ENCODE data around the gene NACAD.

The NACAD gene

GRCh38 chr7:45080958-45081669, 7.7 kb downstream of the NACAD start:
- H3K36me3 ChIP-seq (ENCODE audit: control insufficient read depth, insufficient read depth, low read length), result peaks cover 9% of the 10 kb centered on the region
- no peak for DNase-seq (ENCODE audit: extremely low read depth, insufficient read length)
- H3K27me3 ChIP-seq (replicated peaks; ENCODE audit: control insufficient read depth, insufficient read depth, low read length), result no peaks in the 10 kb centered on the region
- no peak overlapping the region for H3K4me3 ChIP-seq (replicated peaks; ENCODE audit: low read depth, low read length)
- TF ChIP-seq CTCF (IDR thresholded peaks at IDR 0.05; ENCODE audit: insufficient read depth, low read length, poor library complexity, severe bottlenecking), result no peak

- no peaks in the 10 kb centered on the region for H3K27me3 ChIP-seq (replicated peaks; ENCODE audit: control insufficient read depth, insufficient read depth, low read length)
- TF ChIP-seq CTCF (IDR thresholded peaks at IDR 0.05; ENCODE audit: insufficient read depth, low read length, poor library complexity, severe bottlenecking), result no peak
- DNase-seq (ENCODE audit: extremely low read depth, insufficient read length), result no peak
- H3K36me3 ChIP-seq (ENCODE audit: control insufficient read depth, insufficient read depth, low read length), result peaks cover 16% of the 10 kb centered on the region
- no peak overlapping the region for H3K4me3 ChIP-seq (replicated peaks; ENCODE audit: low read depth, low read length)
These were observed 8.4 kb downstream of the NACAD start for GRCh38 chr7:45080265-45080957.

- peak; percentile 2 for TF ChIP-seq CTCF (IDR thresholded peaks at IDR 0.05; ENCODE audit: insufficient read depth, low read length, poor library complexity, severe bottlenecking)
- Histone ChIP-seq H3K36me3 (ENCODE audit: control insufficient read depth, insufficient read depth, low read length) (peaks cover 35% of the 10 kb centered on the region), H3K27me3 (replicated peaks; ENCODE audit: control insufficient read depth, insufficient read depth, low read length) (no peaks in the 10 kb centered on the region), H3K4me3 (replicated peaks; ENCODE audit: low read depth, low read length) (no peak overlapping the region)
- no peak for DNase-seq (ENCODE audit: extremely low read depth, insufficient read length)
These were observed 10.6 kb downstream of the NACAD start for GRCh38 chr7:45078125-45078681.

- no peak for TF ChIP-seq CTCF (IDR thresholded peaks at IDR 0.05; ENCODE audit: insufficient read depth, low read length, poor library complexity, severe bottlenecking)
These were observed 11.2 kb downstream of the NACAD start for GRCh38 chr7:45077579-45077978.

GRCh38 chr7:45076946-45077345, 11.8 kb downstream of the NACAD start:
- Histone ChIP-seq H3K27me3 (replicated peaks; ENCODE audit: control insufficient read depth, insufficient read depth, low read length) (no peaks in the 10 kb centered on the region), H3K36me3 (ENCODE audit: control insufficient read depth, insufficient read depth, low read length) (peaks cover 44% of the 10 kb centered on the region), H3K4me3 (replicated peaks; ENCODE audit: low read depth, low read length) (no peak overlapping the region)
- DNase-seq (ENCODE audit: extremely low read depth, insufficient read length), result no peak
- TF ChIP-seq CTCF (IDR thresholded peaks at IDR 0.05; ENCODE audit: insufficient read depth, low read length, poor library complexity, severe bottlenecking), result no peak

More at GRCh38 chr7:45077579-45077978, 11.2 kb downstream of the NACAD start:
- Histone ChIP-seq H3K4me3 (replicated peaks; ENCODE audit: low read depth, low read length) (no peak overlapping the region), H3K36me3 (ENCODE audit: control insufficient read depth, insufficient read depth, low read length) (peaks cover 40% of the 10 kb centered on the region), H3K27me3 (replicated peaks; ENCODE audit: control insufficient read depth, insufficient read depth, low read length) (no peaks in the 10 kb centered on the region)
- no peak for DNase-seq (ENCODE audit: extremely low read depth, insufficient read length)

All from GM06990 (cell line).